Retinal pigment epithelial cell (primary cell): ENCODE data around the gene ZNF70.

ENCODE experiments used
- DNase-seq: peaks from one replicate; pipeline ENCODE4 v3.0.0-alpha.2; 2010; ENCODE audit warnings: low read depth
- H3K4me3 ChIP-seq: 2 replicates; pipeline ENCODE4 v1.5.1; 2011; ENCODE audit warnings: mild to moderate bottlenecking, low read length, control low read depth, moderate library complexity
- CTCF ChIP-seq: conservative IDR thresholded peaks from 2 replicates; pipeline ENCODE4 v1.5.1; 2011; ENCODE audit warnings: low read depth, low read length, control low read depth, inconsistent platforms

ZNF70 gene

GRCh38 chr22:23712256-23712655 lies 38.7 kb downstream of the ZNF70 start:
- no peak overlapping the region for H3K4me3 ChIP-seq
- TF ChIP-seq CTCF, result no peak
- DNase-seq, result no peak

- no peak overlapping the region for H3K4me3 ChIP-seq
- no peak for DNase-seq
- TF ChIP-seq CTCF, result no peak
Observed at GRCh38 chr22:23709107-23709506, 41.8 kb downstream of the ZNF70 start.

GRCh38 chr22:23708270-23708669 lies 42.6 kb downstream of the ZNF70 start:
- H3K4me3 ChIP-seq, result no peak overlapping the region
- no peak for DNase-seq
- no peak for TF ChIP-seq CTCF

GRCh38 chr22:23705358-23705757 lies 45.6 kb downstream of the ZNF70 start:
- H3K4me3 ChIP-seq, result no peak overlapping the region
- no peak for TF ChIP-seq CTCF
- no peak for DNase-seq

- TF ChIP-seq CTCF, result no peak
- no peak for DNase-seq
Observed at GRCh38 chr22:23704829-23705228, 46.1 kb downstream of the ZNF70 start.

GRCh38 chr22:23704062-23704461 lies 46.9 kb downstream of the ZNF70 start:
- no peak overlapping the region for H3K4me3 ChIP-seq
- TF ChIP-seq CTCF, result no peak
- no peak for DNase-seq

More at GRCh38 chr22:23704829-23705228, 46.1 kb downstream of the ZNF70 start:
- no peak overlapping the region for H3K4me3 ChIP-seq

GRCh38 chr22:23700706-23701105 lies 50.2 kb downstream of the ZNF70 start:
- no peak overlapping the region for H3K4me3 ChIP-seq
- no peak for TF ChIP-seq CTCF
- DNase-seq, result no peak
